K562 (cell line): ENCODE measurements around the gene JAKMIP1. TPM values are rescaled to one million over a fixed set of nuclear protein-coding genes. Genes with fewer than 3 reads are reported as not detected.

Experiments used
- BCLAF1 ChIP-seq, 2 experiments: fragments of 450-650 bp in 1 of 2; IDR thresholded peaks; 2 replicates each; pipeline ENCODE4 v1.6.1; 2011 to 2017; ENCODE audit warnings: low read depth in 2 of 2, antibody characterized with exemption in 1 of 2, borderline replicate concordance in 1 of 2, low read length in 1 of 2, mild to moderate bottlenecking in 1 of 2, mixed read lengths in 1 of 2; ENCODE audit not compliant: control insufficient read depth in 1 of 2
- CBFA2T2 ChIP-seq: fragments of 450-650 bp; conservative IDR thresholded peaks from 2 replicates; pipeline ENCODE4 v1.6.1; 2017; ENCODE audit warnings: mild to moderate bottlenecking
- EP400 ChIP-seq: fragments of 450-650 bp; IDR thresholded peaks from 2 replicates; pipeline ENCODE4 v1.6.1; 2017; ENCODE audit warnings: antibody characterized with exemption, mild to moderate bottlenecking, moderate library complexity
- HIVEP1 ChIP-seq: fragments of 250-450 bp; sonication (Bioruptor Pico); IDR thresholded peaks from 2 replicates; pipeline ENCODE4 v1.4.0; 2020; ENCODE audit warnings: mild to moderate bottlenecking
- ILF3 ChIP-seq: fragments of 450-650 bp; IDR thresholded peaks from 2 replicates; pipeline ENCODE4 v1.6.1; 2018; ENCODE audit warnings: antibody characterized with exemption, mild to moderate bottlenecking, moderate library complexity, borderline replicate concordance
- KLF6 ChIP-seq: fragments of 250-450 bp; sonication (Bioruptor Pico); IDR thresholded peaks from 2 replicates; pipeline ENCODE4 v1.4.0; 2020; ENCODE audit warnings: mild to moderate bottlenecking, moderate library complexity, borderline replicate concordance
- PTTG1 ChIP-seq: fragments of 450-650 bp; IDR thresholded peaks from 2 replicates; pipeline ENCODE4 v1.6.1; 2016; ENCODE audit warnings: low read depth, mild to moderate bottlenecking, missing genetic modification characterization, missing compliant biosample characterization
- RBM15 ChIP-seq: fragments of 200-400 bp; formaldehyde crosslinking; IDR thresholded peaks from 2 replicates; pipeline ENCODE4 v1.6.1; 2018; ENCODE audit warnings: mild to moderate bottlenecking, low read length, moderate library complexity; ENCODE audit not compliant: insufficient read depth
- SPI1 ChIP-seq: IDR thresholded peaks from 2 replicates; pipeline ENCODE4 v1.6.1; 2011; ENCODE audit warnings: low read depth, low read length, control low read depth, borderline replicate concordance
- TEAD4 ChIP-seq, 2 experiments: sonication (generic) in 1 of 2; formaldehyde crosslinking in 1 of 2; IDR thresholded peaks; 2 replicates each; pipeline versions ENCODE4 v1.6.1 to v1.8.0; 2012 to 2022; ENCODE audit warnings: borderline replicate concordance in 1 of 2, inconsistent platforms in 1 of 2, low read length in 1 of 2, mild to moderate bottlenecking in 1 of 2, missing genetic modification reagents in 1 of 2
- TFAM ChIP-seq: fragments of 250-450 bp; sonication (Bioruptor Pico); conservative IDR thresholded peaks from 2 replicates; pipeline ENCODE4 v1.5.0; 2021; ENCODE audit warnings: mild to moderate bottlenecking, moderate library complexity
- TSC22D4 ChIP-seq: fragments of 450-650 bp; IDR thresholded peaks from 2 replicates; pipeline ENCODE4 v1.6.1; 2016; ENCODE audit warnings: missing genetic modification characterization, missing biosample characterization, control low read depth
- ZNF324 ChIP-seq: fragments of 250-450 bp; sonication (Bioruptor Pico); IDR thresholded peaks from 2 replicates; pipeline ENCODE4 v1.4.0; 2020; ENCODE audit warnings: mild to moderate bottlenecking
- ZNF586 ChIP-seq: fragments of 450-650 bp; formaldehyde crosslinking; conservative IDR thresholded peaks from 2 replicates; pipeline ENCODE4 v1.4.0; 2020; ENCODE audit warnings: mild to moderate bottlenecking, moderate library complexity
- ZNF695 ChIP-seq: fragments of 450-650 bp; formaldehyde crosslinking; IDR thresholded peaks from 2 replicates; pipeline ENCODE4 v1.4.0; 2020; ENCODE audit warnings: mild to moderate bottlenecking, moderate library complexity
- polyA plus RNA-seq, 8 experiments: library from polyadenylated mRNA; depleted of rRNA in 4 of 8; stranded (reverse) in 5 of 8; unstranded in 3 of 8; fragments of >200 nt; fragmentation: Nextera tagmentation in 2 of 8; fragmentation: Illumina TruSeq in 1 of 8; extraction: Ambion mirVana in 2 of 8; extraction: Trizol in 1 of 8; gene quantifications; 2 replicates each; pipeline versions ENCODE4 v1.2.1 to v1.2.3, GENCODE V29; 2011 to 2014; ENCODE audit warnings: inconsistent platforms in 1 of 8, missing spikeins in 1 of 8
- total RNA-seq, 7 experiments: library from RNA; depleted of rRNA in 6 of 7; stranded (reverse); fragments of >200 nt in 6 of 7; fragmentation: Illumina TruSeq in 2 of 7; extraction: Trizol in 2 of 7; gene quantifications; 2 replicates each; pipeline versions ENCODE4 v1.2.1 to v1.2.3, GENCODE V29; 2011 to 2021; ENCODE audit warnings: low replicate concordance in 1 of 7

Gene JAKMIP1
- total and polyA plus RNA-seq, 9 of the 15 experiments (the other 6 are each of a cell fraction or from before 2014, with no cell fraction given), result not detected

- TF ChIP-seq BCLAF1 (IDR thresholded peaks at IDR 0.05; ENCODE audit: borderline replicate concordance in 1 of 2, control insufficient read depth in 1 of 2, low read depth in 2 of 2, low read length in 1 of 2), result no peak
- TF ChIP-seq ZNF586 (CRISPR knock-in tag), result no peak
- TF ChIP-seq ILF3, result no peak
- no peak for TF ChIP-seq HIVEP1 (CRISPR knock-in tag)
- no peak for TF ChIP-seq KLF6 (CRISPR knock-in tag)
- no peak for TF ChIP-seq TSC22D4 (tag)
- TF ChIP-seq CBFA2T2, result no peak
- TF ChIP-seq ZNF324, result no peak
- TF ChIP-seq SPI1, result no peak
- no peak for TF ChIP-seq PTTG1 (tag)
- no peak for TF ChIP-seq TFAM
- no peak for TF ChIP-seq ZNF695 (CRISPR knock-in tag)
- no peak for TF ChIP-seq EP400
- no peak for TF ChIP-seq RBM15
- TF ChIP-seq TEAD4 (IDR thresholded peaks at IDR 0.05; ENCODE audit: low read length), result no peak
- TF ChIP-seq TEAD4 (CRISPR knock-in tag; IDR thresholded peaks at IDR 0.05; ENCODE audit: borderline replicate concordance), result no peak
Measured at GRCh38 chr4:6002926-6003325, 197.4 kb downstream of the JAKMIP1 start (continued).
